ENCODE measurements around the gene ITPR3. TPM values are rescaled to one million over a fixed set of nuclear protein-coding genes. Genes with fewer than 3 reads are reported as not detected.
"Not testable (repeated sequence)": the region's sequence is repeated elsewhere in the genome, so short reads cannot be mapped to it uniquely, and the experiment has no call there.

ITPR3 gene
- total RNA-seq, 1 experiment from 2014 or later, result 110 TPM

- DNase-seq (ENCODE audit: low spot score), result peak; percentile 73
Observed at GRCh38 chr6:33590531-33591198, 30.5 kb upstream of the ITPR3 start.

GRCh38 chr6:33591424-33592032, 29.6 kb upstream of the ITPR3 start:
- no peak for DNase-seq (ENCODE audit: low spot score)

- no peak for DNase-seq (ENCODE audit: low spot score)
Observed at GRCh38 chr6:33592280-33592594, 28.9 kb upstream of the ITPR3 start.

- DNase-seq (ENCODE audit: low spot score), result no peak
Observed at GRCh38 chr6:33592595-33593413, 28.3 kb upstream of the ITPR3 start.

GRCh38 chr6:33593414-33593727, 27.8 kb upstream of the ITPR3 start:
- DNase-seq (ENCODE audit: low spot score), result no peak

- DNase-seq (ENCODE audit: low spot score), result no peak
Observed at GRCh38 chr6:33595001-33595846, 25.9 kb upstream of the ITPR3 start.

GRCh38 chr6:33596894-33597293, 24.2 kb upstream of the ITPR3 start:
- not testable (repeated sequence) for DNase-seq (ENCODE audit: low spot score)

- DNase-seq (ENCODE audit: low spot score), result no peak
Observed at GRCh38 chr6:33597551-33598322, 23.4 kb upstream of the ITPR3 start.

- DNase-seq (ENCODE audit: low spot score), result peak; percentile 80
Observed at GRCh38 chr6:33599413-33599938, 21.6 kb upstream of the ITPR3 start.

- DNase-seq (ENCODE audit: low spot score), result no peak
Observed at GRCh38 chr6:33600761-33601160, 20.4 kb upstream of the ITPR3 start.

- no peak for DNase-seq (ENCODE audit: low spot score)
Observed at GRCh38 chr6:33602180-33602579, 18.9 kb upstream of the ITPR3 start.

GRCh38 chr6:33604941-33605854, 15.9 kb upstream of the ITPR3 start:
- DNase-seq (ENCODE audit: low spot score), result peak; percentile 32

- no peak for DNase-seq (ENCODE audit: low spot score)
Observed at GRCh38 chr6:33606642-33607041, 14.5 kb upstream of the ITPR3 start.

GRCh38 chr6:33607126-33607783, 13.9 kb upstream of the ITPR3 start:
- DNase-seq (ENCODE audit: low spot score), result no peak

- DNase-seq (ENCODE audit: low spot score), result no peak
Observed at GRCh38 chr6:33607784-33608161, 13.3 kb upstream of the ITPR3 start.

- DNase-seq (ENCODE audit: low spot score), result no peak
Observed at GRCh38 chr6:33609019-33609418, 12.1 kb upstream of the ITPR3 start.

GRCh38 chr6:33609528-33609927, 11.6 kb upstream of the ITPR3 start:
- DNase-seq (ENCODE audit: low spot score), result no peak

GRCh38 chr6:33610067-33610466, 11.1 kb upstream of the ITPR3 start:
- no peak for DNase-seq (ENCODE audit: low spot score)

All from HT-29 (cell line).